Nephron progenitor cell (in vitro differentiated cells): ENCODE results near the gene BMP8B.

Experiments
- DNase-seq: peaks from one replicate; pipeline ENCODE4 v3.0.0; 2021
- H3K27ac Mint-ChIP-seq: 2 replicates; pipeline ENCODE4 v1.8.0; 2021; ENCODE audit warnings: mild to moderate bottlenecking, moderate library complexity, mixed read lengths
- H3K27me3 Mint-ChIP-seq: 2 replicates; pipeline ENCODE4 v1.8.0; 2021; ENCODE audit warnings: mild to moderate bottlenecking, low read depth, mixed read lengths; ENCODE audit not compliant: poor library complexity
- H3K36me3 Mint-ChIP-seq: 2 replicates; pipeline ENCODE4 v1.8.0; 2021; ENCODE audit warnings: low read depth, mixed read lengths
- H3K4me1 Mint-ChIP-seq: 2 replicates; pipeline ENCODE4 v1.8.0; 2021; ENCODE audit warnings: mixed read lengths
- H3K4me3 Mint-ChIP-seq: 2 replicates; pipeline ENCODE4 v1.8.0; 2021; ENCODE audit warnings: mild to moderate bottlenecking, moderate library complexity, mixed read lengths
- H3K9me3 Mint-ChIP-seq: 2 replicates; pipeline ENCODE4 v1.8.0; 2021; ENCODE audit warnings: mild to moderate bottlenecking, moderate library complexity, mixed read lengths
- CTCF ChIP-seq: fragments of 200-600 bp; sonication (generic); IDR thresholded peaks from 2 replicates; pipeline ENCODE4 v1.5.0; 2021; ENCODE audit warnings: antibody characterized with exemption

The BMP8B gene

GRCh38 chr1:39752703-39753102 lies 36.0 kb downstream of the BMP8B start:
- Mint-ChIP-seq H3K36me3 (peaks cover 64% of the 10 kb centered on the region), H3K27ac (no peak overlapping the region), H3K27me3 (no peaks in the 10 kb centered on the region), H3K9me3 (no peaks in the 10 kb centered on the region), H3K4me1 (no peaks in the 10 kb centered on the region), H3K4me3 (no peak overlapping the region)
- no peak for DNase-seq
- TF ChIP-seq CTCF = no peak

GRCh38 chr1:39751595-39751994 lies 37.1 kb downstream of the BMP8B start:
- no peak overlapping the region for H3K4me3 Mint-ChIP-seq
- no peaks in the 10 kb centered on the region for H3K4me1 Mint-ChIP-seq
- TF ChIP-seq CTCF = no peak
- H3K9me3 Mint-ChIP-seq = no peaks in the 10 kb centered on the region
- H3K27me3 Mint-ChIP-seq = no peaks in the 10 kb centered on the region
- peaks cover 63% of the 10 kb centered on the region for H3K36me3 Mint-ChIP-seq
- DNase-seq = no peak
- no peak overlapping the region for H3K27ac Mint-ChIP-seq

GRCh38 chr1:39745016-39745670 lies 43.5 kb downstream of the BMP8B start:
- H3K4me1 Mint-ChIP-seq = peaks cover 9% of the 10 kb centered on the region
- H3K4me3 Mint-ChIP-seq = no peak overlapping the region
- no peaks in the 10 kb centered on the region for H3K27me3 Mint-ChIP-seq
- no peak for DNase-seq
- no peak for TF ChIP-seq CTCF
- H3K36me3 Mint-ChIP-seq = peaks cover 84% of the 10 kb centered on the region
- H3K9me3 Mint-ChIP-seq = no peaks in the 10 kb centered on the region
- H3K27ac Mint-ChIP-seq = no peak overlapping the region

GRCh38 chr1:39738622-39739366 lies 49.9 kb downstream of the BMP8B start, which contains the start of gene PPIE:
TSS of gene PPIE (plus strand) at chr1:39738882. CDS start at chr1:39738901, 19 bp downstream.
- TF ChIP-seq CTCF = no peak
- H3K36me3 Mint-ChIP-seq = peaks cover 39% of the 10 kb centered on the region
- H3K4me1 Mint-ChIP-seq = peaks cover 26% of the 10 kb centered on the region
- H3K4me3 Mint-ChIP-seq = peak within 1 kb of the TSS; percentile 97
- H3K27ac Mint-ChIP-seq = peak within 1 kb of the TSS; percentile 94
- peaks cover 43% of the 10 kb centered on the region for H3K27me3 Mint-ChIP-seq
- peak; percentile 89 for DNase-seq
- H3K9me3 Mint-ChIP-seq = peaks cover 9% of the 10 kb centered on the region

GRCh38 chr1:39737546-39738169 lies 51.0 kb downstream of the BMP8B start:
- H3K36me3 Mint-ChIP-seq = peaks cover 28% of the 10 kb centered on the region
- no peak for DNase-seq
- H3K4me1 Mint-ChIP-seq = peaks cover 26% of the 10 kb centered on the region
- H3K27me3 Mint-ChIP-seq = peaks cover 54% of the 10 kb centered on the region
- no peak for TF ChIP-seq CTCF
- no peak overlapping the region for H3K27ac Mint-ChIP-seq
- peak overlapping the region; percentile 30 for H3K4me3 Mint-ChIP-seq
- H3K9me3 Mint-ChIP-seq = peaks cover 9% of the 10 kb centered on the region
